Body of pancreas (tissue), 4 donors: ENCODE results near the gene CCDC179. TPM values are rescaled to one million over a fixed set of nuclear protein-coding genes. Genes with fewer than 3 reads are reported as not detected.

Source experiments
- ATAC-seq: fragments of 150-250 bp; one replicate; pipeline ENCODE4 v1.9.1; 2016
- DNase-seq, 4 donors: peaks; one replicate each; pipeline ENCODE4 v3.0.0-alpha.2; 2019
- H3K27ac ChIP-seq, 4 donors: fragments of 200-600 bp; sonication (generic); 1 replicate in 3 of 4; 2 replicates in 1 of 4; pipeline versions ENCODE4 v1.5.1 to v1.6.1; 2016 to 2019; ENCODE audit warnings: mild to moderate bottlenecking in 1 of 4, mixed read lengths in 1 of 4, moderate library complexity in 1 of 4
- H3K27me3 ChIP-seq, 2 donors: fragments of 200-600 bp; sonication (generic); one replicate each; pipeline ENCODE4 v1.6.0; 2016; ENCODE audit warnings: mild to moderate bottlenecking in 1 of 2
- H3K36me3 ChIP-seq, 2 donors: fragments of 200-600 bp; sonication (generic); replicated peaks in 1 of 2; 2 replicates each; pipeline ENCODE4 v1.5.1; 2016; ENCODE audit warnings: low read depth in 2 of 2; ENCODE audit not compliant: insufficient read depth in 1 of 2
- H3K4me1 ChIP-seq: fragments of 200-600 bp; sonication (generic); one replicate; pipeline ENCODE4 v1.6.0; 2016
- H3K4me3 ChIP-seq, 2 donors: fragments of 200-600 bp; sonication (generic); 1 replicate in 1 of 2; 2 replicates in 1 of 2; pipeline ENCODE4 v1.5.1; 2016 to 2019
- H3K9me3 ChIP-seq, 3 donors: fragments of 200-600 bp; sonication (generic); 1 replicate in 2 of 3; 2 replicates in 1 of 3; pipeline ENCODE4 v1.5.1; 2016
- POLR2A ChIP-seq, 3 donors: fragments of 450-650 bp; IDR thresholded peaks; one replicate each; pipeline ENCODE4 v1.6.1; 2016; ENCODE audit warnings: antibody characterized with exemption in 3 of 3, mild to moderate bottlenecking in 2 of 3
- WGBS, 2 donors: methylation state at CpG; one replicate each; pipeline ENCODE4 v1.1.5; 2017; 5-methylcytosine and 5-hydroxymethylcytosine counted together
- intact Hi-C: fragments of 100-400 bp; cut with DNase I; formaldehyde crosslinking; loops from one replicate; pipeline ENCODE4 v1.15.1; 2023
- total RNA-seq, 2 donors: library from RNA; depleted of rRNA; stranded (reverse); fragments of >200 nt; gene quantifications; one replicate each; pipeline ENCODE4 v1.1.0, GENCODE V29; 2016
- TF ChIP-seq, protein P1 (sequence below), 7 experiments: fragments of 450-650 bp in 4 of 7; fragments of 200-600 bp in 3 of 7; sonication (generic) in 3 of 7; IDR thresholded peaks; one replicate each; pipeline ENCODE4 v1.5.1; 2016 to 2019; ENCODE audit warnings: antibody characterized with exemption in 7 of 7

The CCDC179 gene
- not detected for total RNA-seq

DNA sequence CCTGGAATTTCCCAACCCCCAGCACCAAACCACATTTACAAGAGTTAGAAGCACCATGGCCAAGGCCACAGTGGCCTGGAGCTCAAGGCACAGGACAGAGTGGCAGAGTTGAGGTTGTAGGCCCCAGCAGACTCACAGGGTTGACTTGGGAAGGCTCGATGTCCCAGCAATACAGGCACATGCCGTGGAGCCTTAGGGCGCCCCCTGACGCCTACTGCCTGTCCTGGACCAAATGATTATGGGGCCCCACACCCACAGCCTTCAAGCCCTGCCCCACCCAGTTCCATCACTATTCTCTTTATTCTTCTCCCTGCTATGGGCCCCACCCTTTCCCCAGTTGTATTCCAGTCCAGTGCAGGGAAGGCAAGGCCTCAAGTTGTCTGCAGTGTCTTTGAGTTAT is at the start of gene CCDC179:
Gene CCDC179, minus strand, starts transcription at position 234 of the 400 bp plus-strand sequence. Its CDS starts 53 bp downstream, at position 181.
- 89 to 95% methylated on average over 4 of the region's 4 CpGs for WGBS, 2 donors

DNA sequence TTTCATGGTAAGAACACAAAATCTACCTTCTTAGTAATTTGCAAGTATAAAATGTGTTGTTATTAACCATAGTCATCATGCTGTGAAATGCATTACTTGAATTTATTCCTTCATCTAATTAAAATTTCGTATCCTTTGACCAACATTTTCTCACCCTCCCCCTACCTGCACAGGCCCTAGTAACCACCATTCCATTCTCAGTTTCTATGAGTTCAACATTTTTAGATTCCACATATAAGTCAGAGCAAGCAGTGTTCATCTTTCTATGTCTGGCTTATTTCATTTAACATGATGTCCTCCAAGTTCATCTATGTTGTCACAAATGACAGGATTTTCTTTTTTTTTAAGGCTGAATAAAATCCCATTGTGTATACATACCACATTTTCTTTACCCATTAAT is 43.5 kb upstream of the CCDC179 start:
- H3K27ac ChIP-seq = no peak overlapping the region
- H3K4me1 ChIP-seq = no peaks in the 10 kb centered on the region
- ATAC-seq (no peak), DNase-seq (no peak)
- TF ChIP-seq, protein P1, sequence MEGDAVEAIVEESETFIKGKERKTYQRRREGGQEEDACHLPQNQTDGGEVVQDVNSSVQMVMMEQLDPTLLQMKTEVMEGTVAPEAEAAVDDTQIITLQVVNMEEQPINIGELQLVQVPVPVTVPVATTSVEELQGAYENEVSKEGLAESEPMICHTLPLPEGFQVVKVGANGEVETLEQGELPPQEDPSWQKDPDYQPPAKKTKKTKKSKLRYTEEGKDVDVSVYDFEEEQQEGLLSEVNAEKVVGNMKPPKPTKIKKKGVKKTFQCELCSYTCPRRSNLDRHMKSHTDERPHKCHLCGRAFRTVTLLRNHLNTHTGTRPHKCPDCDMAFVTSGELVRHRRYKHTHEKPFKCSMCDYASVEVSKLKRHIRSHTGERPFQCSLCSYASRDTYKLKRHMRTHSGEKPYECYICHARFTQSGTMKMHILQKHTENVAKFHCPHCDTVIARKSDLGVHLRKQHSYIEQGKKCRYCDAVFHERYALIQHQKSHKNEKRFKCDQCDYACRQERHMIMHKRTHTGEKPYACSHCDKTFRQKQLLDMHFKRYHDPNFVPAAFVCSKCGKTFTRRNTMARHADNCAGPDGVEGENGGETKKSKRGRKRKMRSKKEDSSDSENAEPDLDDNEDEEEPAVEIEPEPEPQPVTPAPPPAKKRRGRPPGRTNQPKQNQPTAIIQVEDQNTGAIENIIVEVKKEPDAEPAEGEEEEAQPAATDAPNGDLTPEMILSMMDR (IDR thresholded peaks at IDR 0.05) = no peak
- TF ChIP-seq POLR2A (IDR thresholded peaks at IDR 0.05) = no peak
- 76 to 87% methylated on average over 1 of the region's 1 CpG for WGBS, 2 donors
- H3K9me3 ChIP-seq = no peaks in the 10 kb centered on the region
- H3K27me3 ChIP-seq = no peaks in the 10 kb centered on the region
- H3K4me3 ChIP-seq = no peak overlapping the region
- intact Hi-C loops = no loop called here
- H3K36me3 ChIP-seq = no peaks in the 10 kb centered on the region

More for the DNA sequence above, at the start of gene CCDC179:
- Histone ChIP-seq H3K36me3 (no peaks in the 10 kb centered on the region), H3K4me3 (no peak within 1 kb of the TSS), H3K9me3 (no peaks in the 10 kb centered on the region), H3K4me1 (no peaks in the 10 kb centered on the region), H3K27me3 (no peaks in the 10 kb centered on the region), H3K27ac (no peak within 1 kb of the TSS)
- intact Hi-C loops = no loop called here
- DNase-seq (no peak), ATAC-seq (no peak)
- no peak for TF ChIP-seq POLR2A (IDR thresholded peaks at IDR 0.05)
- TF ChIP-seq, protein P1 (IDR thresholded peaks at IDR 0.05) = no peak

GRCh38 chr11:22901603-22902002 is 41.3 kb upstream of the CCDC179 start:
- intact Hi-C loops = no loop called here
- H3K4me3 ChIP-seq = no peak overlapping the region
- no peaks in the 10 kb centered on the region for H3K36me3 ChIP-seq
- DNase-seq = no peak
- H3K4me1 ChIP-seq = no peaks in the 10 kb centered on the region
- TF ChIP-seq, protein P1 (IDR thresholded peaks at IDR 0.05) = no peak
- no peak for TF ChIP-seq POLR2A (IDR thresholded peaks at IDR 0.05)
- no peak overlapping the region for H3K27ac ChIP-seq
- WGBS, 2 donors = 78 to 80% methylated on average over 4 of the region's 4 CpGs
- H3K27me3 ChIP-seq = no peaks in the 10 kb centered on the region
- no peaks in the 10 kb centered on the region for H3K9me3 ChIP-seq
- ATAC-seq = no peak

DNA sequence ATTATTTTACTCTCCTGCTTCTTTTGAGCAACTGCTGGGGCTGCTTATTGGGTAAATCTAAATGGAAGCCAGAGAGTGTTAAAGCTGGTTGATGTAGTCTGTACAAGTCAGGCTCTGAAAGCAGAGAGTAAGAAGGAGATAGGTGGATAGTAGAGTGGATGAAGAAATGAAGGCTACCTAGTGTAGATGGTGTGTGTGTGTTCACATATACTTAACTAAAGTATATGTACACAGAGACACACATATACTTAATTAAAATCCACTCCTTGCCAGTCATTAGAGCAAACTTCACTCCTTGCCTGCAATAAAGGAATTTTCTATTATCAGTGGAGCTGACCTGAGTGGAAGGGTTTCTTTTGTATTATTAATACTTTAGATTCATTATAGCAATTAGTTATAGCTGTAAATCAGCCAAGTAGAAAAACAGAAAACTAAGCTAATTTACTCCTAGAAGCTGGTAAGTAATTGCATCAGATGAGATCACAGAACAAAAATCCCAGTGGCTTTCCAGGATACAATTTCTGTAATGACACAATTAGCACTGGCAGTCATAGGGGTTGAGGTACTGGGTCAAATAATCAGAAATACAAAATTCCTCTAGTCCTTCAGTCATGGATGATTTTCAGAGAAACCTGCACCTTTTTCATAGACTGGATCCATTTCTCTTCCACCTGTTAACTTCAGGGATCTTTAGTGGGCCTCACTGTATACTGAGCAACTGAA is 40.7 kb upstream of the CCDC179 start:
- ATAC-seq (no peak), DNase-seq (no peak)
- TF ChIP-seq, protein P1 (IDR thresholded peaks at IDR 0.05) = no peak
- TF ChIP-seq POLR2A (IDR thresholded peaks at IDR 0.05) = no peak
- intact Hi-C loops = no loop called here
- Histone ChIP-seq H3K4me1 (no peaks in the 10 kb centered on the region), H3K36me3 (no peaks in the 10 kb centered on the region), H3K27ac (no peak overlapping the region), H3K27me3 (no peaks in the 10 kb centered on the region), H3K9me3 (no peaks in the 10 kb centered on the region), H3K4me3 (no peak overlapping the region)

- ATAC-seq (no peak), DNase-seq (no peak)
- Histone ChIP-seq H3K27ac (no peak overlapping the region), H3K36me3 (no peaks in the 10 kb centered on the region), H3K4me3 (no peak overlapping the region), H3K4me1 (no peaks in the 10 kb centered on the region), H3K27me3 (no peaks in the 10 kb centered on the region), H3K9me3 (no peaks in the 10 kb centered on the region)
- no peak for TF ChIP-seq POLR2A (IDR thresholded peaks at IDR 0.05)
- TF ChIP-seq, protein P1 (IDR thresholded peaks at IDR 0.05) = no peak
- intact Hi-C loops = no loop called here
- 79 to 84% methylated on average over 5 of the region's 5 CpGs for WGBS, 2 donors
Observed at GRCh38 chr11:22898036-22898435, 37.8 kb upstream of the CCDC179 start.
